Smooth muscle cell of trachea (primary cell): Measurements from ENCODE around the gene IL3. TPM values are rescaled to one million over a fixed set of nuclear protein-coding genes. Genes with fewer than 3 reads are reported as not detected.

Experiments used
- total RNA-seq: library from RNA; depleted of rRNA; stranded (reverse); fragments of >200 nt; gene quantifications from 2 replicates; pipeline ENCODE4 v1.2.1, GENCODE V29; 2014

IL3 gene
- not detected in 2 replicates for total RNA-seq

GRCh38 chr5:132060501-132061161, at the start of gene IL3:
Gene IL3, plus strand, starts transcription at chr5:132060655. Its CDS starts 52 bp downstream, at chr5:132060707.

GRCh38 chr5:132011622-132012343, 48.7 kb upstream of the IL3 start, which contains the start of gene ACSL6:
Gene ACSL6, minus strand, starts transcription at chr5:132011658. Its CDS starts 105 bp downstream, at chr5:132011553.

GRCh38 chr5:132073231-132074013, 13.0 kb downstream of the IL3 start, which contains the start of gene CSF2:
Gene CSF2, plus strand, starts transcription at chr5:132073789. Its CDS starts 35 bp downstream, at chr5:132073824.

Other genes starting within 250 kb of the IL3 start
- not detected in 2 replicates for gene MEIKIN, start 115.0 kb upstream of the IL3 start, total RNA-seq
- 0.66 TPM in 1 of 2 replicates, not detected in the other for gene ACSL6, start 49.0 kb upstream of the IL3 start, total RNA-seq
- gene CSF2, start 13.1 kb downstream of the IL3 start, total RNA-seq: 0.17 TPM in 1 of 2 replicates, not detected in the other
- gene P4HA2, start 167.2 kb downstream of the IL3 start, total RNA-seq: 225 and 590 TPM in 2 replicates
- 43.3 and 96.6 TPM in 2 replicates for gene PDLIM4, start 197.0 kb downstream of the IL3 start, total RNA-seq
- 2.2 and 3.0 TPM in 2 replicates for gene SLC22A4, start 233.7 kb downstream of the IL3 start, total RNA-seq